Skeletal muscle satellite cell (primary cell): ENCODE measurements around the gene COL3A1.
A peak's percentile ranks its signal among the peaks of the same experiment; 100 is the strongest.

Source experiments
- H3K27me3 ChIP-seq: 2 replicates; pipeline ENCODE4 v1.7.0; 2013; ENCODE audit warnings: low read length; ENCODE audit not compliant: control insufficient read depth, insufficient read depth
- H3K36me3 ChIP-seq: 2 replicates; pipeline ENCODE4 v1.7.0; 2013; ENCODE audit warnings: mild to moderate bottlenecking, control low read depth, low read length; ENCODE audit not compliant: insufficient read depth
- H3K4me1 ChIP-seq: 2 replicates; pipeline ENCODE4 v1.7.0; 2013; ENCODE audit warnings: low read length; ENCODE audit not compliant: control insufficient read depth, insufficient read depth
- H3K4me2 ChIP-seq: 2 replicates; pipeline ENCODE4 v1.7.0; 2013; ENCODE audit warnings: mild to moderate bottlenecking, low read length
- H3K4me3 ChIP-seq: 2 replicates; pipeline ENCODE4 v1.7.0; 2013; ENCODE audit warnings: low read length
- H3K9ac ChIP-seq: 2 replicates; pipeline ENCODE4 v1.7.0; 2013; ENCODE audit warnings: mild to moderate bottlenecking, low read depth, low read length, moderate library complexity
- H3K9me3 ChIP-seq: replicated peaks from 2 replicates; pipeline ENCODE4 v1.7.0; 2013; ENCODE audit warnings: mild to moderate bottlenecking, control low read depth, low read length

Gene COL3A1

DNA sequence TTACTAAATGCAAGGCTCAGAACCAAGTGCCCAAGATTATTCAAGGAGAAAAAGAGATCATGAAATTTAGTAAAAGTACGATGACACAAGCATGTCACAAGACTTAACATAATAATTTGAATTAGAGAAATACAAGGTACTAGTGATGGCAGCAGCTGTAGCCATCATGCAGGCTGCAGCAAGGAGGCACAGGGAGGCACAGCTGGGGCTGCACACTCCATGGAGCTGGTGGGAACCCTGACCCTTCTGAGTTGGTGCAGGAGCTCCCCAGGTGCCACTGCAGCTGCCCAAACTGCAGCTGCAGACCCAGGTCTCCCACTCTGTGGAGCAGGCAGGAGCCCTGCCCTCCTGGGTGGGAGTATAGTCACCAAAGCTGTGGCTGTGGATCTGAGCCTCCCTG lies 46.0 kb downstream of the COL3A1 start:
- peaks cover 44% of the 10 kb centered on the region for H3K4me1 ChIP-seq
- no peak overlapping the region for H3K9ac ChIP-seq
- no peaks in the 10 kb centered on the region for H3K36me3 ChIP-seq
- no peak overlapping the region for H3K4me2 ChIP-seq
- H3K9me3 ChIP-seq = no peaks in the 10 kb centered on the region
- no peaks in the 10 kb centered on the region for H3K27me3 ChIP-seq
- H3K4me3 ChIP-seq = no peak overlapping the region

DNA sequence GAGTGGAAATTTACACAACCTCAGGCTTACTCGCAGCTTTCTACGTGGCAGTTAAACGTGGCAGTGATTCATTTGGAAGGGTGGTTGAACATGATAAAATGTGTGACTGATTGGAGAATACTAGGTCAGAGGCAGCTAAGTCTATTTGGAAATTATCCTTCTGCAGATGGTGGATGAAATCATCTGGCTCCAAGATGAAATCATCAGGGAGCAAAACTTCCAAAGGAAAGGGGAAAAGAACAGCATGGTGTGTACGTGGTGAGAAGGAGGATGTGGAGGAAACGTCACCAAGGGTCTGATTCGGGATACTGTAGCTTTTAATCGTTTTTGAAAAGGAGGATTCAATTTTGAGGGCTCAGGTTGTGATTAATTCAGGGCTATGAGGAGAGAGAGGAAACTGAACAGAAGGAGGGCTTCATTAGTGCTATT lies 47.9 kb downstream of the COL3A1 start:
- Histone ChIP-seq H3K36me3 (no peaks in the 10 kb centered on the region), H3K9ac (no peak overlapping the region)

DNA sequence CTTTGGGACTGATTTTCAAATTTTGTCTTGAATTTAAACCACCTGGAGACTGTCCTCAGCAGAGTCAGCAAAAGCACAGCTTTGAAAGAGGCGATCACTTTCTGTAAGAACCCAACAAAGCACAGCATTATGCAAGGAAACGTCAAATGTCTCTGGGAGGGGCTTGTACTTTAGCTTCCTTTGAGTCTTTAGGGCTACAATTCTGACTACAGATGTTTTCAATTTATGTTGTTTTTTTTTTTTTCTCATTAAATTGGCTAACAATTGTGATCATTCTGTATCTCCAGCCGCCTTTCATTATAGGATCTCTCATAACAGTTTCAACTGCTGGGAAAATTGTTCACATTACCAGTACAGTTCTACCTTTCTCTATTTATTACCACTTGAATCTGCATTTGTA lies 48.3 kb downstream of the COL3A1 start:
- Histone ChIP-seq H3K27me3 (no peaks in the 10 kb centered on the region), H3K9ac (no peak overlapping the region), H3K4me3 (no peak overlapping the region), H3K9me3 (no peaks in the 10 kb centered on the region), H3K36me3 (no peaks in the 10 kb centered on the region), H3K4me1 (peaks cover 42% of the 10 kb centered on the region), H3K4me2 (peak overlapping the region; percentile 21)

More for the DNA sequence above, 47.9 kb downstream of the COL3A1 start:
- Histone ChIP-seq H3K4me2 (peak overlapping the region; percentile 21), H3K4me3 (no peak overlapping the region), H3K9me3 (no peaks in the 10 kb centered on the region), H3K27me3 (no peaks in the 10 kb centered on the region), H3K4me1 (peaks cover 42% of the 10 kb centered on the region)

DNA sequence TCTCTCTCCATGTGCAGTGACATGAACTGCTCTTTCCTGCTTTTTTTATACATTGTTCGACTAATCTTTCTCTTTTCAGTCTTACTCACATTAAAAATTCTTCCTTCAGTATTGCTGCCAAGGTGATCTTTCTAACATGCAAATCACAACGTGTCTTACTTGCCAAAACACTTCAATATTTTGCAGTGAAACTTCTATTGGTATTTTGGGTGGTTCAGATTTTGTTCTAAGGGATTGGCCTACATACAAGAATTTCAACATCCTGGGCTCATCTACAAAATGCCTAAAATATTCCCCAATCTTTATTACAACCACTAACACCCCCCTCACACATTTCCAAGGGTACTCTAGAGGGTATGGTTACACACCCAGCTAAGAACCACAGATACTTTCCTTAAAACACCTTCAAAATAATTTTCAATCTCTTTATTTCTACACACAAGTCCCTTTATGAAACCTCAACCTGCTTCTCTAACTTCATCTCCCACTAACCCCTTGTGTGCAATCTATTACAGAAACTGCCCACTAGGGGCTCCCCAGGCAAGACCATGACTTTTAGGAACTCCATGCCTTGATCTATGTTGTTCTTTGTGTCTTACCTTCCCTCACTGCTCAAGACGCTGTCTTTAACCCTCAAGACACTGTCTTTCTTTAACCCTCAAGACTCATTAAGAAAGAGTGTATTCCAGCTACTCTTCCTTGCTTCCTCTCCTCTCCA lies 50.9 kb downstream of the COL3A1 start:
- Histone ChIP-seq H3K4me2 (no peak overlapping the region), H3K4me3 (no peak overlapping the region), H3K4me1 (peaks cover 20% of the 10 kb centered on the region), H3K9me3 (no peaks in the 10 kb centered on the region), H3K27me3 (no peaks in the 10 kb centered on the region), H3K9ac (no peak overlapping the region), H3K36me3 (peaks cover under 1% of the 10 kb centered on the region)

DNA sequence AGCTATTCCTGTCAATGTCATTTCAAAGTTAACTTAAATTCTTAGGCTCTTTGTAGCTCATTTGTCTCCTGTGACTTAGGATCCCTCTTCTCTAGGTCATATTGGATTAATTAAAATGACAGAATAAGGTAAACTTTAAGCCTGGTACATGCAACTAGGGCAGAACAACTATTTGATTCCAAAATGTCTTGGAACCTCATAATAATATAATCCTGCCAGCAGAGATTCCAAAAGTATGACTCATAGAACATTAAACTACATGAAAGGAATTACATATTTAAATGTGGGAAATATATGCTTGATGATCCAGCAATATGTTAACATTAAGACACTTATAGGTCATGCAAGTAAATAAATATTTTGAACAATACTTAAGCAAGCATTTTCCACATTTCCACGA lies 63.3 kb downstream of the COL3A1 start:
- no peaks in the 10 kb centered on the region for H3K27me3 ChIP-seq
- H3K36me3 ChIP-seq = peaks cover 88% of the 10 kb centered on the region

DNA sequence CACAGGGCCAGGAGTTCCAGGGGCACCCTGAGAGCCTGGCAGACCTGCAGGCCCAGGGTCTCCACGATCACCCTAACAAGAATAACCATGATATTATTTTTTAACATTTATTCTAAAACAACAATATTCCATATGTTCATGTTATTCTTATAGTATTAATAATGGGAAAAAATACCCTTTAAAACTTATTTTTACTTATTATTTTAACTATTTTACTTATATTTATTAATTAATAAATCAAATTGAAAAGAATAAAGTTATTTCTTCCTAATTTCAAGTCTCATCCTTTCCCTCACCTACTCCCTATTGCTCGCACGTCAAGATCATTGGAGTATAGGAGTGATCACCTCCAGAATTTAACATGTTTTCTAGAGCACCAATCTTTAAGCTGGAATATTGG lies 71.7 kb downstream of the COL3A1 start:
- no peaks in the 10 kb centered on the region for H3K27me3 ChIP-seq
- no peak overlapping the region for H3K4me2 ChIP-seq
- H3K9ac ChIP-seq = no peak overlapping the region
- H3K4me1 ChIP-seq = no peaks in the 10 kb centered on the region
- H3K4me3 ChIP-seq = no peak overlapping the region
- H3K9me3 ChIP-seq = no peaks in the 10 kb centered on the region
- H3K36me3 ChIP-seq = peaks cover 87% of the 10 kb centered on the region

More for the DNA sequence above, 63.3 kb downstream of the COL3A1 start:
- peaks cover 9% of the 10 kb centered on the region for H3K4me1 ChIP-seq
- no peak overlapping the region for H3K9ac ChIP-seq
- H3K4me2 ChIP-seq = no peak overlapping the region
- no peaks in the 10 kb centered on the region for H3K9me3 ChIP-seq
- H3K4me3 ChIP-seq = no peak overlapping the region

DNA sequence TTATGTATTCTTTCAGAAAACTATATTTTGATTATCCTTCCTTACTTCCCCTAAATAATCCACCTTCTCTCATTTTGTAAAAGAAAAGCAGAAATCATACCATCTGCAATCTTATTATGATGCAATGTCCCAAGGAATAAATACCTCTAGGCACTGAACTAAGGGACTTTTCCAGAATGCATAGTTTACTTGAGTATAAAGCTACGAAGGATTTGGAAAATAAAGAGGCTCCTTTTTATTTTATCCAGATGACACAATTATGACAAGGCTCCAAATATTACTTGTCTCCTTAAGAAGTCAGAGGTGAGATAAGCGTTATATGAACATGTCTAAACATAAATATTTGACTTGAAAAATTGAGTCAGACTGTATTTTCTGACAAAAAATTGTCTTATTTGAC lies 72.1 kb downstream of the COL3A1 start:
- Histone ChIP-seq H3K4me3 (no peak overlapping the region), H3K9ac (no peak overlapping the region), H3K36me3 (peaks cover 86% of the 10 kb centered on the region), H3K9me3 (no peaks in the 10 kb centered on the region), H3K4me1 (no peaks in the 10 kb centered on the region), H3K27me3 (no peaks in the 10 kb centered on the region), H3K4me2 (no peak overlapping the region)

DNA sequence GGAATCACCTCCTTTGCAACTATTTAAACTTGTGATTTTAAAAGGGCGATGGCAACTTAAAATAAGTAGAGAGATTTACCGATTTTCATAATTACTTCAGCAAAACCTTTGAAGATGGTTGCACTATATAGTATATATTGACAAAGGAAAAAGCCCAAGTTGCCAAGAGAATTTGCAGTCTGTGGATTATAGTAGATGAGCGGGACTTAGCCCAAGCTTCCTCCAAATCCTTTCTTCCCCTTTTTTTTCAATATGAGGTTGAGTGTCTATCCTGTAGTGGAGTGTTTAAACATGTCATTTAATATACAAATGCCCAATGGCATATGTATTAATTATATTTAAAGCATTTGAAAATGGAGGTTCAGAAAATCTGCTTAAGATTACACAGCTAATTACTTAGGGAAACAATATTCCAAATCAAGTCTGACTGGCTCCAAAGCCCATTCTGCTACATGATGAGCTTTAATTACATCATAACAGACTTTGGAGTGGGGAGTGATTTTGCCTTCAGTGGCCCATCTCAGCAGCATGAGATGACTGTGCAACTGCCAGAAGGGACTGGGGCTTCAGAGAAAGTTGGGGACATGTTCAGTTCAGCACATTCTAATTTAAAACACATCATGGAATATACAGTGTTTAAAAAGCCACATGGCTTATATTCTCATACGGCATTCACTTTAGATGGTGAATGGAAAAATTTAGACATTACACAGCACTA lies 73.2 kb downstream of the COL3A1 start:
- peaks cover 86% of the 10 kb centered on the region for H3K36me3 ChIP-seq
- H3K4me2 ChIP-seq = no peak overlapping the region
- no peak overlapping the region for H3K9ac ChIP-seq
- H3K27me3 ChIP-seq = no peaks in the 10 kb centered on the region
- no peaks in the 10 kb centered on the region for H3K4me1 ChIP-seq
- no peaks in the 10 kb centered on the region for H3K9me3 ChIP-seq
- no peak overlapping the region for H3K4me3 ChIP-seq

DNA sequence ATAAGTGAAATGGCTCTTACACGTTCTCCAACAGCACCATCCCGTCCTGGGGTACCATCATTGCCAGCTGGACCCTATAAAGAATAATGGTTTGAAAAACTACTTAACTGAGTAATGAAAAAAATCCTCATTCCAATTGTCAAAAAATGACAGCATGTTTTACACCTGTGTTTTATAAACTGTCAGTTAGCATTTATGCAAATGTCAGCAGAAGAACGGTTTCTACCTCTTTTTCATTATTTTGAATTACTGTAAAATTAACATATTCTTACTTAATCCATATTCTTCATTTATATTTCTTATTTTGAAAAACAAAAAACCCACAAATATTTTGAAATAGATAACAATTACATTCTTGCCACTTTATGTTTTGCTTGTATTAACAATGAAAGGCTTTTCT lies 74.0 kb downstream of the COL3A1 start:
- no peaks in the 10 kb centered on the region for H3K27me3 ChIP-seq
- no peaks in the 10 kb centered on the region for H3K9me3 ChIP-seq
- no peak overlapping the region for H3K4me2 ChIP-seq
- no peaks in the 10 kb centered on the region for H3K4me1 ChIP-seq
- H3K4me3 ChIP-seq = no peak overlapping the region
- no peak overlapping the region for H3K9ac ChIP-seq
- H3K36me3 ChIP-seq = peaks cover 87% of the 10 kb centered on the region

DNA sequence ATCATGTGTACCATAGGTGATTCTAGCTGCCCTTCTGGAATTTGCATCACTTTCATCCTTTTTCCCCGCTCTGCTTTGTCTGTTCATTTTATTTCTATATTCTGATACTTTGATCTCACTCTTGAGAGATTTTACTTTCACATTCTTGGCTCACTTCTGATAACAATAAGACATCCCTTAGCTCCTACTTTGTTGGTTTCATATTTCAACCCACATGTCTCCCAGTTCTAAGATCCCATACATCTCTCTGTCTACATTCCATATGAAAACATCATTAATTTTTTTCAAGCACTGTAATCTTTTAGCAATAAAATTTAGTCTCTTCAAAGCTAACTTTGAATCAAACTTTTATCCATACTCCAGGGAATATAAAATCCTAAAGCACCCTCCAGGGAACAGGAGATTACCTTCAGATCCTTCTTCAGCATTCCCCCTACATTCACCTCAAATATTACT lies 75.6 kb downstream of the COL3A1 start:
- H3K4me1 ChIP-seq = no peaks in the 10 kb centered on the region
- no peaks in the 10 kb centered on the region for H3K9me3 ChIP-seq
- peaks cover 89% of the 10 kb centered on the region for H3K36me3 ChIP-seq
- H3K4me2 ChIP-seq = no peak overlapping the region
- no peak overlapping the region for H3K4me3 ChIP-seq
- no peak overlapping the region for H3K9ac ChIP-seq
- H3K27me3 ChIP-seq = no peaks in the 10 kb centered on the region

DNA sequence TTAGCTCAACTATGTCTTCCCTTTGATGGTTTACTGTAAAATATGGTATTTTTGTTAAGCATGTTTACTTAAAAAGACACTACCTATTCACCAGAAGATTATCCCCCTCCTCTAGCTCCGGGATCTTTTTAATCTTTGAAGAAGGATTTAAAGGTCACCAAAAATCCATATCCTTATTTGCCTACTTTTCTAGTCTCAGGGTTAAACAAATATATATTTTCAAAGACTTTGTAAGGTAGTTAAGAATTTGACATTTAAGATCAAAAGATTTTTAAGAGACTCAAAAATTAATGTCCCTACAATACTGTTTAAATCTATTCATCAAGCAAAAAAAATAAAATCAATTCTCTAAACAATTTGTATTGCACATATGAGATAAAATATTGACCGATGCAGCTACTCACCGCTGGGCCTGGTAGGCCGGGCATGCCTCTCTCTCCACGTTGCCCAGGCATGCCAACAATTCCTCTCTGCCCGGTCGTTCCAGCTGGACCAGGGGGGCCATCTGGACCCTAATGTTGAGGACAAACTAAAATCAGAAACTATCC lies 76.1 kb downstream of the COL3A1 start:
- no peak overlapping the region for H3K4me3 ChIP-seq
- H3K36me3 ChIP-seq = peaks cover 91% of the 10 kb centered on the region
- H3K4me1 ChIP-seq = no peaks in the 10 kb centered on the region
- H3K9me3 ChIP-seq = no peaks in the 10 kb centered on the region
- no peak overlapping the region for H3K4me2 ChIP-seq
- no peaks in the 10 kb centered on the region for H3K27me3 ChIP-seq
- H3K9ac ChIP-seq = no peak overlapping the region
